NCI-H82 treated with DMSO at 0.1 percent for 48 hours (cell line): Measurements from ENCODE around the gene PPP1R3G.

Source experiments
- DNase-seq: peaks from one replicate; lab custom pipeline; 2025; ENCODE audit not compliant: unreplicated experiment; lab: John Stamatoyannopoulos, UW

Gene PPP1R3G

GRCh38 chr6:5093231-5094015 lies 8.3 kb downstream of the PPP1R3G start:
- DNase-seq: no peak

GRCh38 chr6:5094327-5094726 lies 9.2 kb downstream of the PPP1R3G start:
- DNase-seq: no peak

- no peak for DNase-seq
Observed at GRCh38 chr6:5095236-5095635, 10.1 kb downstream of the PPP1R3G start.

- no peak for DNase-seq
Observed at GRCh38 chr6:5096482-5096881, 11.3 kb downstream of the PPP1R3G start.

- DNase-seq: no peak
Observed at GRCh38 chr6:5098501-5099270, 13.5 kb downstream of the PPP1R3G start.

- DNase-seq: no peak
Observed at GRCh38 chr6:5099537-5099936, 14.4 kb downstream of the PPP1R3G start.

GRCh38 chr6:5100806-5101205 lies 15.7 kb downstream of the PPP1R3G start:
- no peak for DNase-seq

GRCh38 chr6:5102267-5102970 lies 17.3 kb downstream of the PPP1R3G start:
- no peak for DNase-seq

- no peak for DNase-seq
Observed at GRCh38 chr6:5103250-5103649, 18.1 kb downstream of the PPP1R3G start.

GRCh38 chr6:5104667-5105066 lies 19.5 kb downstream of the PPP1R3G start:
- no peak for DNase-seq

GRCh38 chr6:5105146-5105545 lies 20.0 kb downstream of the PPP1R3G start:
- DNase-seq: no peak

- DNase-seq: no peak
Observed at GRCh38 chr6:5107341-5107740, 22.2 kb downstream of the PPP1R3G start.

- no peak for DNase-seq
Observed at GRCh38 chr6:5108068-5108467, 22.9 kb downstream of the PPP1R3G start.

- no peak for DNase-seq
Observed at GRCh38 chr6:5108536-5109150, 23.5 kb downstream of the PPP1R3G start.

- DNase-seq: no peak
Observed at GRCh38 chr6:5109436-5109835, 24.3 kb downstream of the PPP1R3G start.

GRCh38 chr6:5110246-5110645 lies 25.1 kb downstream of the PPP1R3G start:
- no peak for DNase-seq

GRCh38 chr6:5111626-5112025 lies 26.5 kb downstream of the PPP1R3G start:
- DNase-seq: no peak

- no peak for DNase-seq
Observed at GRCh38 chr6:5112066-5112799, 27.1 kb downstream of the PPP1R3G start.

GRCh38 chr6:5113096-5113495 lies 28.0 kb downstream of the PPP1R3G start:
- no peak for DNase-seq

GRCh38 chr6:5115168-5115567 lies 30.0 kb downstream of the PPP1R3G start:
- DNase-seq: no peak
